C4-2B (cell line): ENCODE results near the gene MACROH2A2.

Experiments used
- H3K27ac ChIP-seq: fragments of 450-650 bp; 2 replicates; pipeline ENCODE4 v1.5.1; 2017
- CTCF ChIP-seq: fragments of 450-650 bp; conservative IDR thresholded peaks from 2 replicates; pipeline ENCODE4 v1.5.1; 2017; ENCODE audit warnings: mild to moderate bottlenecking
- ZFX ChIP-seq: fragments of 450-650 bp; IDR thresholded peaks from 2 replicates; pipeline ENCODE4 v1.6.1; 2017

Gene MACROH2A2

DNA sequence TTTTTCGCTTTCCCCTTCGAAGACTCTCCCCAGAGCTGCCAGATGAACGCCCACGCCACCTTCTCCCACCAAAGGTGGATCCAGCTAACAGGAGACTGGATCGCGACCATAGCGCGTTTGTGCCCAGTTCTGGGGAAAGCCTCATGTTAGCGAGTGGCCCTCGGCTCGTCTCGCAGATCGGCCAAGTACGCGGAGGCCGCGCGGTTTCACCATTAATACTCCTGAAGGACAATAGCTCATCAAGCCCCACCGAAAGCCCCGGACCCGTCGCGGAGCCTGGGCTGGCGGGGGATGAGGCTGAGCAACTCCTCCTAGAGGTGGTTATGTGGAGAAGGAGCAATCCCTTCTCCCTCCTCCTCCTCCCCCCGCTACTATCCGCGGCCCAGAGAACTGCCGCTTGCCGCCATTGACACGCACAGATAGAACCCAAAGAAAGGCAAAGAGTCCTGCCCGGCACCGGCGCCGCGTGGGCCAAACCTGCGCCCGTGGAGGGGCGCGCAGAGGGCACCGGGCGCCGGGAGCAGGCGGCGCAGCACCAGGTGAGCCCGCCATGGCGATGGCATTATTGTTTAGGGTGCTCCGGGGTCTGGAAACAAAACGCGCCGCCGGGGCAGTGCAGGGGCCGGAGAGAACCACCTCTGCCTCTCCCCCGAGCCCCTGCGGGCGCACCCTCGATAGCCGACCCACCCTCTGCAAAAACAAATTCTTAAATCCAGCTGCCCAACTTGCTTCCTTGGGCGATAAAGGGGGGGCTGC, at the start of gene MACROH2A2:
TSS of gene MACROH2A2 (plus strand) at position 385 of the 756 bp plus-strand sequence. CDS start 22,813 bp downstream, outside the sequence.
- peak within 1 kb of the TSS; percentile 9; the same call in 1 of the 2 replicates for H3K27ac ChIP-seq
- peak; percentile 41 for TF ChIP-seq CTCF
- no peak for TF ChIP-seq ZFX

DNA sequence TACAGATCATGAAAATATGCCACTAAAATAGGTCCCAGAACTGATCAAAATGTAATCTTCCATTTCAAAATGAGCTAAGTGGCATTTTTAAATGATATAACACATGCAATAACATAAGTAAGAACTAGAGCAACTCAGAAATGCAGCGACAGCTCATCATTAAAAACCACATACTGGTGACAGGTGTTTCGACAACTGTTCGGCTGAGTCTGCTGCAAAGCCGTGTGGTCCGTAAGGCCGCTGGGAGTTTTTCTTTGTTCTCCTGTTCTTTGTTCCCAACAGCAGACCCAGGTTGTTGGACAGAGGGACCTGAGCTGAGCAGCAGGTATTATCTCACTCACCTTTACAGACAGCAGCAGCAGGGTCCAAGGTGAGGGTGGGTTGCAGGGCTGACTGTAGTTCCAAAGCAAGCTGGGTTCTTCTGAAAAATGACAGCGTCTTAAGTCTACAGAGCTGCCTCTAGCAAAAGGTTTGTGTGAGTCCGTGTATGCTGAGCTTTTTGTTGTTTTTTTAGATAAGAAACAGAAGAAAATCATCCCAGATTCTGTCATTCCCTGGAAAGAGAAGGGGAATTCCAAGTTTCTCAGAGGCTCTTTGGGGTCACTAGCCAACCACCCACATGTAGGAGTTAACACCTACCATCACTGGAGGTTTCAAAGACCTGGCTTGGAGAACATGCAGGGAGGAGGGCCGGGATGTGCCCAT, 45.4 kb upstream of the MACROH2A2 start:
- no peak for TF ChIP-seq ZFX
- no peak for TF ChIP-seq CTCF
- no peak overlapping the region for H3K27ac ChIP-seq

- TF ChIP-seq CTCF (no peak), ZFX (no peak)
- no peak overlapping the region for H3K27ac ChIP-seq
Observed at GRCh38 chr10:70031215-70031614, 21.4 kb upstream of the MACROH2A2 start.

DNA sequence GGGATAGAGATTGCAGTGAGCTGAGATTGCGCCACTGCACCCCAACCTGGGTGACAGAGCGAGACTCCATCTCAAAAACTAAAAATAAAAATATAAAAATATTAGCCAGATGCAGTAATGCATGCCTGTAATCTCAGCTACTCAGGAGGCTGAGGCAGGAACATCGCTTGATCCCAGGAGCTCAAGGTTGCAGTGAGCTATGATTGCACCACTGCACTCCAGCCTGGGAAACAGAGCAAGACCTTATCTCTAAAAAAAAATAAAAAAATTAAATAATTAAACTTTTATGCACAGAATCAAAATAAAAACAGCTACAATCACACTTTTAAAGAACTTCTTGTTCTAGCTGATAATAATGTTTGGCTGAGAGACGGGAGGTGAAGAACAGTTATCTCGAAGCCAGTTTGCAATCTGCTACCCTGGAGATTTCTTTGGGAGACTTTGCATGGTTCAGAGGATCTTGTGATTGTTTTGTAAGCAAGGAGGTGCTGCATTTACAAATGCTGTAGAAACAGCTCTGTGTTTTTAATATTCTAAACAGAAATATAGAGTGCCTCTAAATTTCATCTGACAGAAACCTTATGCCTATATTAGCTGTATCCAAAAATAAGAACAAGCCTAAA, 19.9 kb upstream of the MACROH2A2 start:
- TF ChIP-seq CTCF (no peak), ZFX (no peak)
- no peak overlapping the region for H3K27ac ChIP-seq

- TF ChIP-seq ZFX: no peak
- no peak for TF ChIP-seq CTCF
- no peak overlapping the region for H3K27ac ChIP-seq
Observed at GRCh38 chr10:70034232-70034631, 18.4 kb upstream of the MACROH2A2 start.

GRCh38 chr10:70035531-70035930, 17.1 kb upstream of the MACROH2A2 start:
- TF ChIP-seq CTCF: no peak
- H3K27ac ChIP-seq: no peak overlapping the region

GRCh38 chr10:70038923-70039322, 13.7 kb upstream of the MACROH2A2 start:
- H3K27ac ChIP-seq: no peak overlapping the region
- TF ChIP-seq ZFX (no peak), CTCF (no peak)
